ENCODE results near the gene HYI.

HYI gene

DNA sequence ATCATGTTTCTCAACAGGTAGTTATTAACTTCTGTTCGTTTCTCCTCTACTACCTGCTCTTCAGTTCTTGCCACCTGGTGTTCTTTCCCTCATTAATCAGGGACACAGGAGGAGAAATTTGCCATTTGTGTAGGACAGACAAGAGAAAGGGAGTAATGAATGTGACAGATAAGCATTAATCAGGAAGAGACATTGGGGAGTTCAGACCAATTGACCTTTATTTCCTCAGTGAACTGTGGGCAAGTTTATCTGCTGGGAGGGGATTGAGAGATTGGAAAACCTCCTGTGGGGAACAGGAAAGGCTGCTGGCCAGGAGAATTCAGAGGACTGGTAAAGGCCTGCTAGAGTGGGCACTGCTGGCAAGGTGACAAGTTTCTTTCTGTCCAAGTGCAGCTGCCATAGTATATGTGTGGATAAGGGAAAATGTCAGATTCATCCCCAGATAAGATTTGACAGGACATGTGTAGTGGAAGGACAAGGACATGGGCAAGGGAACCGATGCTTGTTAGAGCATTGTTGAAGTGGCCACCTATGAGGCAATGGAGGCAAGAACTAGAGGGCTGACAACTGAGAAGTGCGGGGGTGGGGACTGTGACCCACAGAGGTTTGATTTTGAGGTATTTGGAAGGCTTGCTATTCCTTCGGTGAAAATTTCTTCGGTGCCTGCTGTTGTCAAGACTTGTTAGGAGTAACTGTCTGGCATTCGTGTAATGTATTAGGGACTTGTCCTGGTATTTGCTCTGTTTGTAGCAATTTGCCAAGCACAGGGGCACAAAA lies 51.5 kb downstream of the HYI start:
- Histone ChIP-seq H3K36me3 (ENCODE audit: control insufficient read depth in 4 of 4, insufficient read depth in 4 of 4, low read length in 3 of 4) (peaks cover 28 to 43% (median 41%) of the 10 kb centered on the region in 4 experiments), H3K4me3 (ENCODE audit: control insufficient read depth in 1 of 7, extremely low read depth in 1 of 7, insufficient read depth in 4 of 7, low read depth in 2 of 7, low read length in 6 of 7) (no peak overlapping the region), H3K27me3 (replicated peaks in 2 of 5; ENCODE audit: control insufficient read depth in 4 of 5, insufficient read depth in 5 of 5, low read length in 4 of 5) (no peaks in the 10 kb centered on the region), H3K4me1 (ENCODE audit: control extremely low read depth in 1 of 4, control insufficient read depth in 4 of 4, insufficient read depth in 4 of 4, low read length in 3 of 4) (no peaks in the 10 kb centered on the region), H3K9me3 (ENCODE audit: control extremely low read depth in 1 of 5, control insufficient read depth in 4 of 5, insufficient read depth in 2 of 5, low read depth in 1 of 5, low read length in 4 of 5) (no peaks in the 10 kb centered on the region), H3K27ac (ENCODE audit: insufficient read depth in 1 of 2, low read depth in 1 of 2, low read length in 2 of 2, poor library complexity in 1 of 2, severe bottlenecking in 2 of 2) (no peak overlapping the region)
- ChIA-PET CTCF (interaction anchor here (1.6 kb wide), 1 partner anchor 18 kb away, joined by 3 read pairs; no protein-coding TSS in a partner anchor), POLR2A (no interaction called here)
- DNase-seq: no peak
- WGBS (ENCODE audit: insufficient coverage): 89% methylated on average over 2 of the region's 6 CpGs
